ENCODE data around the gene ACP6. TPM values are rescaled to one million over a fixed set of nuclear protein-coding genes. Genes with fewer than 3 reads are reported as not detected.

Gene ACP6
- total RNA-seq, 3 donors from 2014 or later = 20.8 to 22.6 (median 22.3) TPM

GRCh38 chr1:147664206-147664605, 6.1 kb downstream of the ACP6 start:
- H3K9me3 ChIP-seq = no peaks in the 10 kb centered on the region
- H3K4me1 ChIP-seq (ENCODE audit: low read depth) = peaks cover 5% of the 10 kb centered on the region
- ATAC-seq = no peak
- TF ChIP-seq, protein P1, sequence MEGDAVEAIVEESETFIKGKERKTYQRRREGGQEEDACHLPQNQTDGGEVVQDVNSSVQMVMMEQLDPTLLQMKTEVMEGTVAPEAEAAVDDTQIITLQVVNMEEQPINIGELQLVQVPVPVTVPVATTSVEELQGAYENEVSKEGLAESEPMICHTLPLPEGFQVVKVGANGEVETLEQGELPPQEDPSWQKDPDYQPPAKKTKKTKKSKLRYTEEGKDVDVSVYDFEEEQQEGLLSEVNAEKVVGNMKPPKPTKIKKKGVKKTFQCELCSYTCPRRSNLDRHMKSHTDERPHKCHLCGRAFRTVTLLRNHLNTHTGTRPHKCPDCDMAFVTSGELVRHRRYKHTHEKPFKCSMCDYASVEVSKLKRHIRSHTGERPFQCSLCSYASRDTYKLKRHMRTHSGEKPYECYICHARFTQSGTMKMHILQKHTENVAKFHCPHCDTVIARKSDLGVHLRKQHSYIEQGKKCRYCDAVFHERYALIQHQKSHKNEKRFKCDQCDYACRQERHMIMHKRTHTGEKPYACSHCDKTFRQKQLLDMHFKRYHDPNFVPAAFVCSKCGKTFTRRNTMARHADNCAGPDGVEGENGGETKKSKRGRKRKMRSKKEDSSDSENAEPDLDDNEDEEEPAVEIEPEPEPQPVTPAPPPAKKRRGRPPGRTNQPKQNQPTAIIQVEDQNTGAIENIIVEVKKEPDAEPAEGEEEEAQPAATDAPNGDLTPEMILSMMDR (IDR thresholded peaks at IDR 0.05) = no peak
- no peaks in the 10 kb centered on the region for H3K36me3 ChIP-seq (ENCODE audit: low read depth)
- no peak for DNase-seq
- intact Hi-C loops (cut with DNase I, micrococcal nuclease) = no loop called here
- H3K4me3 ChIP-seq = no peak overlapping the region

- DNase-seq = no peak
- Histone ChIP-seq H3K36me3 (ENCODE audit: low read depth) (no peaks in the 10 kb centered on the region), H3K4me1 (ENCODE audit: low read depth) (no peaks in the 10 kb centered on the region), H3K4me3 (no peak overlapping the region), H3K9me3 (no peaks in the 10 kb centered on the region)
- TF ChIP-seq, protein P1 (IDR thresholded peaks at IDR 0.05) = no peak
- intact Hi-C loops (cut with DNase I, micrococcal nuclease) = no loop called here
- ATAC-seq = no peak
These were observed 15.8 kb downstream of the ACP6 start for GRCh38 chr1:147654511-147654910.

DNA sequence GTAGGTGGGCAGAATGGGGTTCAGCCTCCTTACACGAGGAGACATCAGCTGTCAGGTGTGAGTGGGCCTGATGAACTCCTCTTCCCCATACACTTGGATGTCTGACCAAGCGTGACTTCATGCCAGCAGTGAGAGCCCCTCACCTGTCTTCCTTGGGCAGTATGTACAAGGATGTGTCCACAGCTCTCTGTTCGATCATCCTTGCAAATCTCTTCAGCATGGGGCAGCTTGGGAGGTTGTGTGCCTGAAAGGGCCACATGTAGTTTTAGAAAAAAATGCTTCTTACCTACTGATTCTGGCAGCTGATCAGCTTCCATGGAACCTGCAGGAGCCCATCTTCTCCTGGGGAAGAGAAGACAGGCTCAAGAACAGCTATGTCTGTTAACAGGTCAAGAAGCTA, 18.0 kb downstream of the ACP6 start:
- DNase-seq (no peak), ATAC-seq (no peak)
- Histone ChIP-seq H3K4me1 (ENCODE audit: low read depth) (no peaks in the 10 kb centered on the region), H3K4me3 (no peak overlapping the region), H3K36me3 (ENCODE audit: low read depth) (no peaks in the 10 kb centered on the region), H3K9me3 (no peaks in the 10 kb centered on the region)
- intact Hi-C loops (cut with DNase I, micrococcal nuclease) = no loop called here
- TF ChIP-seq, protein P1 (IDR thresholded peaks at IDR 0.05) = no peak

DNA sequence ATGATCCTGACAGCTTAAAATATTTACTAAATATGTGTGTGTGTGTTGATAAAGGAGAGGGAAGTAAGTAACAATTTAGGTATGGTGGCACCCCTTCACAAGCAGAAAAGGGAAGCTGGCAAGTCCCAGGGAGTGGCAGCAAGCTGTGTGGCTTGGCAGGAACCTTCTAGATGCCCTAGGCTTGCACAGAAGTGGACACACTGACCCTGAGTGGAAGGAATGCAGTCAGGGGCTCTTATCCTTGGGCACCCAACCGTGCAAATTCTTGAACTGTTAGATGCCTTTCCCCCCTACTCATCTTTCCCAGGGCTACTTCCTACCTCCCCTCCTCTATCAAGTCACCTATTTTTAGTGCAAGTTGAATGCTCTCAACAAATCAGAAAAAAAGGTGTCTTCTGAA, 18.9 kb downstream of the ACP6 start:
- Histone ChIP-seq H3K36me3 (ENCODE audit: low read depth) (no peaks in the 10 kb centered on the region), H3K4me3 (no peak overlapping the region), H3K4me1 (ENCODE audit: low read depth) (no peaks in the 10 kb centered on the region), H3K9me3 (no peaks in the 10 kb centered on the region)
- intact Hi-C loops (cut with DNase I, micrococcal nuclease) = no loop called here
- DNase-seq (no peak), ATAC-seq (no peak)
- TF ChIP-seq, protein P1 (IDR thresholded peaks at IDR 0.05) = no peak

GRCh38 chr1:147648933-147649332, 21.4 kb downstream of the ACP6 start:
- ATAC-seq (peak; percentile 44), DNase-seq (no peak)
- H3K9me3 ChIP-seq = no peaks in the 10 kb centered on the region
- TF ChIP-seq, protein P1 (IDR thresholded peaks at IDR 0.05) = no peak
- H3K4me3 ChIP-seq = no peak overlapping the region
- no peaks in the 10 kb centered on the region for H3K4me1 ChIP-seq (ENCODE audit: low read depth)
- intact Hi-C loops (cut with DNase I, micrococcal nuclease) = no loop called here
- H3K36me3 ChIP-seq (ENCODE audit: low read depth) = no peaks in the 10 kb centered on the region

Measured in mucosa of descending colon (tissue), 3 donors.